OCI-LY3 (cell line): ENCODE data around the gene KRTAP5-11.
"Not testable (repeated sequence)": the region's sequence is repeated elsewhere in the genome, so short reads cannot be mapped to it uniquely, and the experiment has no call there.

Experiments
- EZH2phosphoT487 ChIP-seq: fragments of 200-600 bp; shearing (Covaris generic); IDR thresholded peaks from 2 replicates; pipeline ENCODE4 v1.6.1; 2018; ENCODE audit warnings: antibody characterized with exemption, mixed run types, low read depth
- TF ChIP-seq, protein P1 (sequence below): fragments of 200-600, 300-600 bp; sonication (generic); IDR thresholded peaks from 2 replicates; pipeline ENCODE4 v1.5.1; 2014; ENCODE audit warnings: antibody characterized with exemption, low read length, low read depth

DNA sequence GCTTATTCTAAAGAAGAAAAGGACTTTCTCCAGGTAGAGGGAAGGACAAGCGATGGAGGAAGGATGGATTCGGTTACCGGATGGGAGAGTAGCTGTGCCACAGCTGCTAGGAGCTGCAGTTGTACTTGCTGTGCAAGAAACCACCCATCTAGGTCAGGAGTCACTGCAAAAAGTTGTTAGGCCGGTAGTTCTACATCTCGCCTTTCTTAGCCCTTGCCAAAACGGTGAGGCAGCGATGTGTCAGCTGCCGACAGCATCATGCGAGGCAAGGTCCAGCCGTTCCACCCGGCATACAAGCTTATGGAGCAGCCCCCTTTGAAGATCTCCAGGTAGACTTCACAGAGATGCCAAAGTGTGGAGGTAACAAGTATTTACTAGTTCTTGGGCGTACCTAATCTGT lies 32.3 kb upstream of the KRTAP5-11 start:
- TF ChIP-seq, protein P1, sequence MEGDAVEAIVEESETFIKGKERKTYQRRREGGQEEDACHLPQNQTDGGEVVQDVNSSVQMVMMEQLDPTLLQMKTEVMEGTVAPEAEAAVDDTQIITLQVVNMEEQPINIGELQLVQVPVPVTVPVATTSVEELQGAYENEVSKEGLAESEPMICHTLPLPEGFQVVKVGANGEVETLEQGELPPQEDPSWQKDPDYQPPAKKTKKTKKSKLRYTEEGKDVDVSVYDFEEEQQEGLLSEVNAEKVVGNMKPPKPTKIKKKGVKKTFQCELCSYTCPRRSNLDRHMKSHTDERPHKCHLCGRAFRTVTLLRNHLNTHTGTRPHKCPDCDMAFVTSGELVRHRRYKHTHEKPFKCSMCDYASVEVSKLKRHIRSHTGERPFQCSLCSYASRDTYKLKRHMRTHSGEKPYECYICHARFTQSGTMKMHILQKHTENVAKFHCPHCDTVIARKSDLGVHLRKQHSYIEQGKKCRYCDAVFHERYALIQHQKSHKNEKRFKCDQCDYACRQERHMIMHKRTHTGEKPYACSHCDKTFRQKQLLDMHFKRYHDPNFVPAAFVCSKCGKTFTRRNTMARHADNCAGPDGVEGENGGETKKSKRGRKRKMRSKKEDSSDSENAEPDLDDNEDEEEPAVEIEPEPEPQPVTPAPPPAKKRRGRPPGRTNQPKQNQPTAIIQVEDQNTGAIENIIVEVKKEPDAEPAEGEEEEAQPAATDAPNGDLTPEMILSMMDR = not testable (repeated sequence)
- not testable (repeated sequence) for TF ChIP-seq EZH2phosphoT487
